ENCODE measurements around the gene CNNM2. TPM values are rescaled to one million over a fixed set of nuclear protein-coding genes. Genes with fewer than 3 reads are reported as not detected.

CNNM2 gene
- total and polyA plus RNA-seq, 2 donors (not counting 1 experiment from before 2014, with no cell fraction given) = 6.6 to 21.6 TPM

GRCh38 chr10:102941401-102941800 is 23.3 kb downstream of the CNNM2 start:
- Histone ChIP-seq H4K20me1 (ENCODE audit: control insufficient read depth, insufficient read depth, low read length, poor library complexity, severe bottlenecking) (no peaks in the 10 kb centered on the region), H3K4me3 (ENCODE audit: control extremely low read depth in 1 of 5, extremely low read depth in 1 of 5, insufficient read depth in 1 of 5, low read depth in 2 of 5, low read length in 4 of 5) (no peak overlapping the region), H2AFZ (ENCODE audit: insufficient read depth, low read depth, low read length, poor library complexity, severe bottlenecking) (no peak overlapping the region), H3K9me3 (ENCODE audit: control extremely low read depth in 1 of 3, control insufficient read depth in 2 of 3, insufficient read depth in 1 of 3, low read length in 2 of 3) (no peaks in the 10 kb centered on the region), H3K27ac (ENCODE audit: low read length in 2 of 2) (no peak overlapping the region), H3K27me3 (replicated peaks in 1 of 4; ENCODE audit: control extremely low read depth in 1 of 4, control insufficient read depth in 3 of 4, insufficient read depth in 4 of 4, low read length in 3 of 4) (no peaks in the 10 kb centered on the region), H3K79me2 (ENCODE audit: control insufficient read depth, insufficient read depth, low read length) (peaks cover 5% of the 10 kb centered on the region), H3K4me2 (replicated peaks; ENCODE audit: low read depth, low read length, poor library complexity, severe bottlenecking) (no peak overlapping the region), H3K36me3 (replicated peaks in 1 of 2; ENCODE audit: control extremely low read depth in 1 of 2, control insufficient read depth in 1 of 2, extremely low read depth in 1 of 2, insufficient read depth in 2 of 2, low read length in 1 of 2) (no peaks in the 10 kb centered on the region), H3K4me1 (ENCODE audit: control insufficient read depth in 2 of 2, insufficient read depth in 2 of 2, low read length in 2 of 2) (no peaks in the 10 kb centered on the region), H3K9ac (ENCODE audit: low read length) (no peak overlapping the region)
- Mint-ChIP-seq H3K9me3 (ENCODE audit: insufficient read depth) (no peaks in the 10 kb centered on the region), H3K27me3 (no peaks in the 10 kb centered on the region), H3K4me1 (no peaks in the 10 kb centered on the region), H3K4me3 (no peak overlapping the region), H3K27ac (no peak overlapping the region)
- POLR2A ChIA-PET = no interaction called here
- DNase-seq (no peak), ATAC-seq (ENCODE audit: low read depth) (no peak)
- CTCF ChIA-PET = no interaction called here
- 98% methylated on average over 3 of the region's 3 CpGs for whole genome bisulfite sequencing (ENCODE audit: insufficient coverage)
- intact Hi-C loops (cut with micrococcal nuclease) = no loop called here
- TF ChIP-seq CTCF (IDR thresholded peaks at IDR 0.05) = no peak
- TF ChIP-seq EZH2 (IDR thresholded peaks at IDR 0.05; ENCODE audit: borderline replicate concordance, insufficient read depth, low read depth, low read length, poor library complexity, severe bottlenecking) = no peak

GRCh38 chr10:102945449-102945848 is 27.4 kb downstream of the CNNM2 start:
- 97% methylated on average over 2 of the region's 3 CpGs for WGBS (ENCODE audit: insufficient coverage)
- Histone ChIP-seq H2AFZ (ENCODE audit: insufficient read depth, low read depth, low read length, poor library complexity, severe bottlenecking) (no peak overlapping the region), H3K4me3 (ENCODE audit: control extremely low read depth in 1 of 5, extremely low read depth in 1 of 5, insufficient read depth in 1 of 5, low read depth in 2 of 5, low read length in 4 of 5) (no peak overlapping the region), H4K20me1 (ENCODE audit: control insufficient read depth, insufficient read depth, low read length, poor library complexity, severe bottlenecking) (no peaks in the 10 kb centered on the region), H3K9me3 (ENCODE audit: control extremely low read depth in 1 of 3, control insufficient read depth in 2 of 3, insufficient read depth in 1 of 3, low read length in 2 of 3) (no peaks in the 10 kb centered on the region), H3K27ac (ENCODE audit: low read length in 2 of 2) (no peak overlapping the region), H3K9ac (ENCODE audit: low read length) (no peak overlapping the region), H3K27me3 (replicated peaks in 1 of 4; ENCODE audit: control extremely low read depth in 1 of 4, control insufficient read depth in 3 of 4, insufficient read depth in 4 of 4, low read length in 3 of 4) (no peaks in the 10 kb centered on the region), H3K4me1 (ENCODE audit: control insufficient read depth in 2 of 2, insufficient read depth in 2 of 2, low read length in 2 of 2) (no peaks in the 10 kb centered on the region), H3K4me2 (replicated peaks; ENCODE audit: low read depth, low read length, poor library complexity, severe bottlenecking) (no peak overlapping the region), H3K36me3 (replicated peaks in 1 of 2; ENCODE audit: control extremely low read depth in 1 of 2, control insufficient read depth in 1 of 2, extremely low read depth in 1 of 2, insufficient read depth in 2 of 2, low read length in 1 of 2) (no peaks in the 10 kb centered on the region), H3K79me2 (ENCODE audit: control insufficient read depth, insufficient read depth, low read length) (peaks cover 5% of the 10 kb centered on the region)
- H3K9me3 Mint-ChIP-seq (ENCODE audit: insufficient read depth) = no peaks in the 10 kb centered on the region
- no peak for ATAC-seq (ENCODE audit: low read depth)
- ChIA-PET POLR2A (interaction anchor here (0.6 kb wide), 1 partner anchor 826 kb away, joined by 5 read pairs; no protein-coding TSS in a partner anchor), CTCF (no interaction called here)
- DNase-seq = no peak
- intact Hi-C loops (cut with micrococcal nuclease) = no loop called here
- no peak overlapping the region for H3K4me3 Mint-ChIP-seq
- no peaks in the 10 kb centered on the region for H3K4me1 Mint-ChIP-seq
- no peak overlapping the region for H3K27ac Mint-ChIP-seq
- TF ChIP-seq EZH2 (IDR thresholded peaks at IDR 0.05; ENCODE audit: borderline replicate concordance, insufficient read depth, low read depth, low read length, poor library complexity, severe bottlenecking) (no peak), CTCF (IDR thresholded peaks at IDR 0.05) (no peak)
- no peaks in the 10 kb centered on the region for H3K27me3 Mint-ChIP-seq
